GM19043 (cell line): Measurements from ENCODE around the gene RPS14.
"Not testable (repeated sequence)": the region's sequence is repeated elsewhere in the genome, so short reads cannot be mapped to it uniquely, and the experiment has no call there.

Source experiments
- ATAC-seq: cut with Tn5 transposase; IDR thresholded peaks from one replicate; pipeline ENCODE4 v1.9.1; 2021; ENCODE audit warnings: low read depth; ENCODE audit not compliant: unreplicated experiment

RPS14 gene

DNA sequence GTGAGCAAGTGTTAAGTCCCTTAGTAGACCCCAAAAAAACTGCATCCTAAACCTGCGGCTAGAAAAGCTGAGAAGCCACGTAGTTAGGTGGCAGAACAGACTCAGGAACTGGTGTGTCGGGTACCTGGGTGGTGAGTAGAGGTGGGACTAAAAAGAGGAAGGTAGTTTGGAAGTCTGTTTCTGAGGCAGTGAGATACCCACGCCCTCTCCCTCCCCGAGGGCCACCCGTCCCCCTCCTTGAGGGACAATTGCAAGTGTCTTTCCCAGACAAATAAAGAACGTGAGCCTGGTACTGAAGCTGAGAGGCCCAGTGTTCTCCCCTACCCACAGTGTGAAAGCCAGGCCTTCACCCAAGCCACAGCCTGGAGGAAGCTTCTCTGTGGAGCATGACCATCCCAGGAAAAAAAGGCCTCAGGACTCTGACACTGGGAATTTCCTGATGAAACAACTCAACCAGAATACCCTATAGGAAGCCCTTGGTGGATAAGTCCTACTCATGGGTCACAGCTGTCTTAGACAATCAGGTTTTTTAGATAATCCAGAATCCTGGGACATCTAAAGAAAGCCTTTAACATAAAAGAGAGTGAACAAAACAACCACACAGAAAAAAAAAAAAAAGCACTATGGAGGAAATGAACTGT is 29.8 kb downstream of the RPS14 start:
- peak; percentile 74 for ATAC-seq

- ATAC-seq: not testable (repeated sequence)
Observed at GRCh38 chr5:150413902-150414790, 35.4 kb downstream of the RPS14 start.

- no peak for ATAC-seq
Observed at GRCh38 chr5:150413176-150413901, 36.2 kb downstream of the RPS14 start.

GRCh38 chr5:150412319-150413175 is 37.0 kb downstream of the RPS14 start, which contains the start of gene CD74:
CD74 (minus strand) TSS chr5:150412910; CDS start chr5:150412749, 161 bp downstream.
- ATAC-seq: peak; percentile 73

- ATAC-seq: peak; percentile 16
Observed at GRCh38 chr5:150411245-150411979, 38.1 kb downstream of the RPS14 start.

- no peak for ATAC-seq
Observed at GRCh38 chr5:150410524-150411244, 38.9 kb downstream of the RPS14 start.

DNA sequence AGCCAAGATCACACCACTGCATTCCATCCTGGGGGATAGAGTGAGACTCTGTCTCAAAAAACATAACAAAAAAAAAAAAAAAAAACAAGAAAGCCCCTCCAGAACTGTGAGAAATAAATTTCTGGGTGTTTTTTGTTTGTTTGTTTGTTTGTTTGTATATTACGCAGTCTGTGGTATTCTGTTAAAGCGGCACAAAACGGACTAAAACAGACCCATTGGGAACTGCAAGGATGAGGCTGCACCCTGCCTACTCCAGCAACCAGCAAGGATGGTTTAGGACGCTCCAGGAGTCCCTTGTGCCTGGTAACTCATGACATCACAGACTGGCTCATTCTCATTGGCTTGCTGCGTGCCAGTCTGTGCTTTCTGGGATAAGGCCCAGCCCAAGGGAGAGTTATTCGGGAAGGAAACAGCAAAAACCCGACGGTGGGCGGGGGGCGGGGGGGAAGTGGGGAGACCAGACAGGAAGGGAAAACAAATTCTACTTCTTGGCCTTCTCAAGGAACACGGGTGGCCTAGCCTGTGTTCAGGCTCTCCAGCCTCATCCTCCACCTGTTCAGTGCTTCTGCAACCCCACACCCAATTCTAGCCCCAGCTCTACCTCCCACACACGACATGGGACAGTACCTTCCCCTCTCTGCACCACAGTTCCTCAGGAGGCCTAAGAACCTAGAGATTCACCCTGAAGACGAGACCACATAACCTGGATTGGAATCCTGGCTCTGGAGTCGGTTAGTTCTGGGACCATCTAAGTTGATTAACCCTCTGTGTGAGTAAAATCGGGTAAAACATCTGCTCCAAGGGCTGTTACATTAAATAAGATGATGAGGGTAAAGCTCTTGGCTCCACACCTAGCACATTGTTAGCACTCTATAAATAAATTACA is 39.7 kb downstream of the RPS14 start:
- peak; percentile 24 for ATAC-seq

GRCh38 chr5:150408231-150408943 is 41.2 kb downstream of the RPS14 start:
- ATAC-seq: no peak

DNA sequence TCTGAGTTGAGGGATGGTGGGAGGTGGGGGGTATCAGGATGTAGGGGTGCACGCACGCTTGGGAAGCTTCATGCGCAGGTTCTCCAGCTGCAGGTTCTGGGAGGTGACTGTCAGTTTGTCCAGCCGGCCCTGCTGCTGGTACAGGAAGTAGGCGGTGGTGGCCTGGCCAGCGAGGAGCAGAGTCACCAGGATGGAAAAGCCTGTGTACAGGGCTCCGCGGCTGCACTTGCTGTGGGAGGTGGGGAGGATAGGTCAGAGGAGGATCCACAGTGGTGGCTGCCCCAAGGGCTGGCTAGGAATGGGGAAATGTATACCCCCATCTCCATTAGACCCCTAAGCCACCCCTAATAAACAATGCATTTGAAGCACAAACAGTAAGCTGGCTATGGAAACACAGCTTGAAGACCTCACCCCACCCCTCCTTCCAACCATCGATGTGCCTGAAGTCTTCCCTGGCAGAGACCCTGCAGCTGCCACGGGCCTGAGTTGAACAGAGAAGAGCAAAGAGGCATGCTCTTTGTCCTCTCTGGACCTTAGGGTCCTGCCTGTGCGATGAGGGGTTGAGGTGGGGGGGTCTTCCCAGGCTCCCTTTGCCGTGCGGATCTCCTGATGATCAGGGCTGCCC is 42.3 kb downstream of the RPS14 start:
- ATAC-seq: no peak

- ATAC-seq: no peak
Observed at GRCh38 chr5:150406723-150407095, 42.8 kb downstream of the RPS14 start.

- ATAC-seq: no peak
Observed at GRCh38 chr5:150406103-150406722, 43.3 kb downstream of the RPS14 start.

- no peak for ATAC-seq
Observed at GRCh38 chr5:150404941-150405816, 44.4 kb downstream of the RPS14 start.

- no peak for ATAC-seq
Observed at GRCh38 chr5:150404535-150404934, 45.0 kb downstream of the RPS14 start.

GRCh38 chr5:150404121-150404520 is 45.4 kb downstream of the RPS14 start:
- ATAC-seq: no peak

- no peak for ATAC-seq
Observed at GRCh38 chr5:150402901-150403342, 46.6 kb downstream of the RPS14 start.
